DND-41 (cell line): ENCODE measurements around the gene AHCYL1.
A peak's percentile ranks its signal among the peaks of the same experiment; 100 is the strongest.

Experiments used
- ATAC-seq: fragments of 200-7000 bp; cut with Tn5 transposase; 3 replicates; pipeline ENCODE4 v1.9.1; 2021; ENCODE audit warnings: low read depth; ENCODE audit not compliant: insufficient read depth
- DNase-seq: peaks from one replicate; pipeline ENCODE4 v3.0.0-alpha.2; 2020
- H2AFZ ChIP-seq: 2 replicates; pipeline ENCODE4 v1.6.0; 2012; ENCODE audit warnings: low read depth, low read length
- H3K27ac ChIP-seq: 2 replicates; pipeline ENCODE4 v1.5.1; 2012; ENCODE audit warnings: low read length, inconsistent platforms
- H3K27me3 ChIP-seq: fragments of 200-600 bp; sonication (generic); 2 replicates; pipeline ENCODE4 v1.6.0; 2012; ENCODE audit warnings: low read length, mild to moderate bottlenecking, inconsistent platforms; ENCODE audit not compliant: insufficient read depth, poor library complexity
- H3K36me3 ChIP-seq: 2 replicates; pipeline ENCODE4 v1.5.1; 2012; ENCODE audit warnings: low read length, inconsistent platforms; ENCODE audit not compliant: insufficient read depth
- H3K4me1 ChIP-seq: 2 replicates; pipeline ENCODE4 v1.5.1; 2012; ENCODE audit warnings: mild to moderate bottlenecking, low read length; ENCODE audit not compliant: insufficient read depth
- H3K4me2 ChIP-seq: 2 replicates; pipeline ENCODE4 v1.6.0; 2012; ENCODE audit warnings: mild to moderate bottlenecking, moderate library complexity, low read length, inconsistent platforms; ENCODE audit not compliant: insufficient read depth
- H3K4me3 ChIP-seq, 2 experiments: fragments of 200-600 bp in 1 of 2; shearing (Covaris generic) in 1 of 2; 2 replicates each; pipeline ENCODE4 v1.5.1; 2012 to 2016; ENCODE audit warnings: inconsistent platforms in 2 of 2, low read length in 2 of 2, mild to moderate bottlenecking in 2 of 2, low read depth in 1 of 2, moderate library complexity in 1 of 2
- H3K79me2 ChIP-seq: 2 replicates; pipeline ENCODE4 v1.6.0; 2012; ENCODE audit warnings: low read length, inconsistent platforms; ENCODE audit not compliant: insufficient read depth
- H3K9ac ChIP-seq: 2 replicates; pipeline ENCODE4 v1.6.0; 2012; ENCODE audit warnings: low read depth, mild to moderate bottlenecking, inconsistent platforms, low read length, moderate library complexity
- H3K9me3 ChIP-seq: 2 replicates; pipeline ENCODE4 v1.5.1; 2012; ENCODE audit warnings: low read length, moderate library complexity, mild to moderate bottlenecking, inconsistent platforms; ENCODE audit not compliant: insufficient read depth, severe bottlenecking
- H4K20me1 ChIP-seq: 2 replicates; pipeline ENCODE4 v1.6.0; 2012; ENCODE audit warnings: low read length; ENCODE audit not compliant: insufficient read depth
- CTCF ChIP-seq: IDR thresholded peaks from 2 replicates; pipeline ENCODE4 v1.5.1; 2012; ENCODE audit warnings: borderline replicate concordance, low read length, moderate library complexity, mild to moderate bottlenecking; ENCODE audit not compliant: poor library complexity, severe bottlenecking; ENCODE audit errors: extremely low read depth
- EZH2 ChIP-seq: IDR thresholded peaks from 3 replicates; pipeline ENCODE4 v1.6.1; 2012; ENCODE audit warnings: borderline replicate concordance, low read depth, mild to moderate bottlenecking, moderate library complexity, low read length, inconsistent platforms; ENCODE audit not compliant: severe bottlenecking

AHCYL1 gene

GRCh38 chr1:109984456-109985246 lies at the start of gene AHCYL1:
AHCYL1 (plus strand) TSS chr1:109984765; CDS start chr1:109985053, 288 bp downstream.
- Histone ChIP-seq H4K20me1 (peaks cover 20% of the 10 kb centered on the region; the same call in 1 of the 2 replicates), H3K9me3 (no peaks in the 10 kb centered on the region), H3K27me3 (no peaks in the 10 kb centered on the region), H3K4me1 (peaks cover 38% of the 10 kb centered on the region), H3K4me3 (peak within 1 kb of the TSS; percentile 82 to 84), H3K36me3 (0 out of 2 replicates have a peak, but pooled peaks cover 10% of the 10 kb centered on the region), H3K9ac (peak within 1 kb of the TSS; percentile 83), H3K4me2 (peak within 1 kb of the TSS; percentile 94), H3K27ac (peak within 1 kb of the TSS; percentile 80), H3K79me2 (peaks cover 49% of the 10 kb centered on the region), H2AFZ (peak within 1 kb of the TSS; percentile 83)
- ATAC-seq, result peak; percentile 91
- TF ChIP-seq CTCF (peak; percentile 100), EZH2 (no peak)
- peak; percentile 99 for DNase-seq

- no peak overlapping the region for H3K9ac ChIP-seq
- no peaks in the 10 kb centered on the region for H4K20me1 ChIP-seq
- H3K36me3 ChIP-seq, result no peaks in the 10 kb centered on the region
- no peaks in the 10 kb centered on the region for H3K79me2 ChIP-seq
- H3K9me3 ChIP-seq, result peaks cover 12% of the 10 kb centered on the region
- H3K27ac ChIP-seq, result no peak overlapping the region
- DNase-seq, result no peak
- H3K4me3 ChIP-seq, result no peak overlapping the region
- H3K27me3 ChIP-seq, result no peaks in the 10 kb centered on the region
- no peak for ATAC-seq
- no peak overlapping the region for H2AFZ ChIP-seq
- H3K4me1 ChIP-seq, result no peaks in the 10 kb centered on the region
- TF ChIP-seq CTCF, result no peak
- no peak for TF ChIP-seq EZH2
- H3K4me2 ChIP-seq, result no peak overlapping the region
Observed at GRCh38 chr1:109935451-109935900, 49.1 kb upstream of the AHCYL1 start.

- Histone ChIP-seq H3K79me2 (no peaks in the 10 kb centered on the region), H2AFZ (no peak overlapping the region), H3K4me2 (no peak overlapping the region), H3K9ac (no peak overlapping the region), H4K20me1 (no peaks in the 10 kb centered on the region), H3K36me3 (no peaks in the 10 kb centered on the region), H3K4me1 (no peaks in the 10 kb centered on the region), H3K27ac (no peak overlapping the region), H3K9me3 (peaks cover 12% of the 10 kb centered on the region), H3K4me3 (no peak overlapping the region), H3K27me3 (no peaks in the 10 kb centered on the region)
- no peak for ATAC-seq
- TF ChIP-seq EZH2, result no peak
- TF ChIP-seq CTCF, result no peak
- no peak for DNase-seq
Observed at GRCh38 chr1:109937738-109938137, 46.8 kb upstream of the AHCYL1 start.
